Measurements from ENCODE around the gene CCDC182. TPM values are rescaled to one million over a fixed set of nuclear protein-coding genes. Genes with fewer than 3 reads are reported as not detected.

The CCDC182 gene
- total and polyA plus RNA-seq, 2 of the 13 experiments (the other 11 are each of a cell fraction or from before 2014, with no cell fraction given): not detected

- in situ Hi-C loops (cut with HindIII; ENCODE audit: extremely low pct_ligation_motif_present, low pct_unique_long_range_greater_than_20kb): loop anchor here (5.0 kb wide), 1 partner anchor 598 kb away; no protein-coding TSS in a partner anchor
- WGBS (ENCODE audit: low lambda C conversion rate): 2% methylated on average over 6 of the region's 6 CpGs
- H3K4me2 ChIP-seq (ENCODE audit: low read depth, low read length): no peak overlapping the region
- H3K4me3 ChIP-seq (replicated peaks in 1 of 3; ENCODE audit: insufficient read depth in 1 of 3, low read depth in 2 of 3, low read length in 3 of 3): no peak overlapping the region
- ATAC-seq (peak; percentile 91), DNase-seq (ENCODE audit: low spot score) (peak; percentile 37), FAIRE-seq (peak; percentile 64)
- CTCF ChIA-PET (ENCODE audit: low intra/inter-chr PET ratio, low total read pairs): interaction anchor here (1.9 kb wide), 1 partner anchor 493 kb away, joined by 5 read pairs; no protein-coding TSS in a partner anchor
- H3K36me3 ChIP-seq (replicated peaks in 1 of 2; ENCODE audit: control insufficient read depth in 1 of 2, insufficient read depth in 2 of 2, low read length in 2 of 2): no peaks in the 10 kb centered on the region
- H3K27me3 ChIP-seq (ENCODE audit: control insufficient read depth in 1 of 2, insufficient read depth in 2 of 2, low read length in 2 of 2): peaks cover 0 to 28% of the 10 kb centered on the region in 2 experiments; a peak in 2 of 5 replicates
- no peak overlapping the region for H3K27ac ChIP-seq (ENCODE audit: extremely low read length, insufficient read depth, low read length)
- BruUV-seq (replicated peaks): no TSS peak
- no peaks in the 10 kb centered on the region for H3K79me2 ChIP-seq (ENCODE audit: insufficient read depth, low read length)
- H3K9ac ChIP-seq (ENCODE audit: insufficient read depth, low read depth, low read length): no peak overlapping the region
- no peaks in the 10 kb centered on the region for H3K4me1 ChIP-seq (ENCODE audit: insufficient read depth, low read length)
- no peaks in the 10 kb centered on the region for H3K9me3 ChIP-seq (ENCODE audit: low read length)
- intact Hi-C loops (cut with micrococcal nuclease; ENCODE audit: unreplicated experiment): no loop called here
- H2AFZ ChIP-seq (ENCODE audit: low read length): no peak overlapping the region
- TF ChIP-seq FIP1L1 (IDR thresholded peaks at IDR 0.05; ENCODE audit: borderline replicate concordance, insufficient read depth, low read depth, low read length) (no peak), CTCF (CRISPR knock-in tag; IDR thresholded peaks at IDR 0.05) (peak; percentile 70), ZNF253 (CRISPR knock-in tag; IDR thresholded peaks at IDR 0.05; ENCODE audit: borderline replicate concordance) (no peak), STAG1 (CRISPR knock-in tag; IDR thresholded peaks at IDR 0.05) (peak; percentile 78), SMC3 (IDR thresholded peaks at IDR 0.05; ENCODE audit: low read length) (peak; percentile 58), PRMT3 (CRISPR knock-in tag; IDR thresholded peaks at IDR 0.05; ENCODE audit: borderline replicate concordance, low read depth) (no peak), ERF (CRISPR knock-in tag; IDR thresholded peaks at IDR 0.05) (no peak), HMGXB4 (CRISPR knock-in tag; IDR thresholded peaks at IDR 0.05; ENCODE audit: borderline replicate concordance in 1 of 2, low read depth in 1 of 2) (0 out of 4 replicates have a peak, but pooled peaks of 1 of the 2 experiments have one; percentile 23), ONECUT2 (CRISPR knock-in tag; IDR thresholded peaks at IDR 0.05) (0 out of 2 replicates have a peak, but pooled peaks have one; percentile 28), RAD21 (CRISPR knock-in tag; IDR thresholded peaks at IDR 0.05) (peak; percentile 16; the same call in 1 of the 2 replicates), ZNF362 (CRISPR knock-in tag; IDR thresholded peaks at IDR 0.05; ENCODE audit: borderline replicate concordance) (peak; percentile 30; the same call in 1 of the 2 replicates), XRCC5 (optimal IDR thresholded peaks at IDR 0.05; ENCODE audit: low read length) (peak; percentile 61), PHF21A (CRISPR knock-in tag; IDR thresholded peaks at IDR 0.05) (no peak)
- POLR2A ChIA-PET: no interaction called here
- H4K20me1 ChIP-seq (ENCODE audit: insufficient read depth, low read length): no peaks in the 10 kb centered on the region
These were observed 9.4 kb downstream of the CCDC182 start for GRCh38 chr17:57735707-57736106.

Measured in HepG2 (cell line).